ENCODE data around the gene TOR2A. TPM values are rescaled to one million over a fixed set of nuclear protein-coding genes. Genes with fewer than 3 reads are reported as not detected.

Gene TOR2A
- total RNA-seq, result 16.0 and 23.4 TPM in 2 replicates

DNA sequence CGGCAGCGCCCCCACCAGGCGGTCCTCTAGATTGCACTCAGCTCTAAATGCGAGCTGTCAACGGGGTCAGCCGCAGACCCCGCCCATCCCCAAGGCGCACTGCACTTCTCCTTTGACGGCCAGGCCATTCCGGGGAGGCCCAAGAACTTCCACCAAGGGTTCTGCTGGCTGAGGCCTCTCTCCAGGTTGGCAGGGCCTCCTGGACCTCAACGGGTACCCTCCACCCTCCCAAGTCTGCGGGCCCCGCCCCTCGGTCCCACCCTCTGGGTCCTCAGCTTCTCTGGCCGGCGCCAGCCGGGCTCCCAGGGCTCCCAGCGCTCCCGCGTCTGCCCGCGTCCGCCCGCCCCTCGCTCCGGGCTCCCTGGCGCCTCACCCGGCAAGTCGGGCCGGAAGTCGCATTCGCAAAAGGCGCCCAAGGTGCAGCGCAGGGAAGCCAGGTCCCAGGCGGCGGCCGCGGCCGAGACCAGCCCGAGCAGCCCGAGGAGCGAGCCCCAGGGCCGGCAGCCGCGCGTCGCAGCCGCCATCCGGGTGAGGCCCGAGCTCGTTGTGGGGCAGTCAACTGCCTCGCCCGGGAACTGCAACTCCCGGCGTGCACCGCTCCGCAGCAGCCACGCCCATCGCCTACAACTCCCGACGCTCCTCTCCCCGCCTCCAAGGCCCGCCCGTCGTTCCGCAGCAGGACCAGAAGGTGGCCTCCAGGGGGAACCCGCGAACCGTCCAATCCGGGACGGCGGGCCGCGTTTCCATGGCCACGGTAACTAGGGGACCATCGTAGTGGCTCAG, at the start of gene TOR2A:
Gene TOR2A, minus strand, starts transcription at position 548 of the 783 bp plus-strand sequence. Its CDS starts 24 bp downstream, at position 524.

DNA sequence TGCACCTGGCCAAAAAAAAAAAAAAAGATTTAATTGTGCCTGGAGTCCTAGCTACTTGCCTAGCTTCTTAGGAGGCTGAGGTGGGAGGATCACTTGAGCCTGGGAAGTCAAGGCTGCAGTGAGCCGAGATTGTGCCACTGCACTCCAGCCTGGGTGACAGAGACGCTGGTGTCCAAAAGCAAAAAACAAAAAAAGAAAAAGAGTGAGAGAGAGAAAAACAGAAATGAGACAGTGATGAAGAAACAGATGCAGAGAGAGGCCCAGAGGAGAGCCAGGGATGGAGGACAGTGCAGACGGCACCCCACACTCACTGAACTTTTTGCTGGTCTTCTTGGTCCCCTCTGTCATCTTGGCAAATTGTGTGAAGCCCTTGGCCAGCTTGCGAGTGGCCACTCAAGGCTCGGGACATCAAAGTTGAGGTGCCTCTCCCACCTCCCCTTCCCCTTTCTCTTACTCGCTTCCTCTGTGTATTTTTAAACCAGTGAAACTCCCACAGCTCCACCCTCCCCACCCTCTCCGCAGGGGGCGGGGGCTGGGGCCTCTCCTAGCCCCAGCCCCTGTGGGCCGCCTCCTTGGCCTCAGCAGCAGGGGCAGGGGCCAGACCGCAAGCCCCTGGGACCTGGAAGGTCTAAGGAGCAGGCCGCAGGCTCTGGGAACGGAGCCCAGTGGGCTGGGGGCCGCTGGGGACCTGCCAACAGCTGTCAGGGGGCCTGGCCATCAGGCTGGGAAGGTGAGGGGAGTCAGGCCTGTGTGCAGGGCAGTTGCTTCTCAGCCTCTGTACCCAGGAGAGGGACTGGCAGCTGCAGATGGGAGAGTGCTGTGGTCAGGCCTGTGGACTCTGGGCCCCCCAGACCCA, 43.4 kb upstream of the TOR2A start, which contains the start of gene SH2D3C:
Gene SH2D3C, minus strand, starts transcription at position 387 of the 856 bp plus-strand sequence. Its CDS starts 39 bp downstream, at position 348.

DNA sequence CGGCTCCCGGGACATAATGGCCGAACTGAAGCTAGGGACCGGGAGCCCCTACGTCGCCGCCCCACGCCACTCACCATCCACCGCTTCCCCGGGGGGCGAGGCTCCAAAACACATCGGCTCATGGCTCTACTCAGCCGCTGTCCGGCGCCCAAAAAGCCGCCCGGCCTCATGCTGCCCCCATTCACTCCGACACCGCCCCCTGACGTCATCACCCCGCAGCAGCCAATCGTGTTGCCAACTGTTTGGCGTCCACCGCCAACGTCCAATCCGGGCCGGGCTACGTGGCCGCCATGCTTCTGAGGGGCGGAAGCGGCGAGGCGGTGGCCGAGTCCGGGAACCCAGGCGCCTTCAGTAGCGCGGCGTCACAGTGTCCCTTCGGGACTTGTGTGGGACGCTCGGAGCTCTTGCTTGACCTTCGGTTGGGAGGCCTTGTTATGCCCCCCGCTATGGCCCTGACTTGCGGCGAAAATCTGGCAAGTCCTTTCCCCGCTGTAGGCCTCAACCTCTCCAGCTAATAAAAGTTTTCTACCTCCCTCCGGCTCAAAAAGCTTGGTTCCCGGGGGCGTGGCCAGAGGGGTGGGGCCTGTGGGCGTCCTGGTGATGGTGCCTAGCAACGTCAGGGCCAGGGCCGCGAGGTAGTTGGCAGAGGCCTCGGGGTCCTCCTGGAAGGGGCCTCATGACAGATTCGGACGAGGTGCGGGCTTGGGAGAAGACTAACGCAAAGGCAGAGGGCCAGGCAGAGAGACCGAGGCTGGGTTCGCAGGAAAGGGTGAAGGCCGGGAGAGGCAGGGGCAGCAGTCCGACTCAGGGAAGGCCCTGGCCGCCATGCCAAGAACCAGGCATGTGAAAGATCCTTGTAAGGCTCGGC, 19.4 kb downstream of the TOR2A start, which contains the start of the genes PTRH1 and TTC16:
Gene PTRH1, minus strand, starts transcription at position 194 of the 868 bp plus-strand sequence. Its CDS starts 24 bp downstream, at position 170.
Gene TTC16, plus strand, starts transcription at position 610 of the 868 bp plus-strand sequence. Its CDS starts 67 bp downstream, at position 677.

DNA sequence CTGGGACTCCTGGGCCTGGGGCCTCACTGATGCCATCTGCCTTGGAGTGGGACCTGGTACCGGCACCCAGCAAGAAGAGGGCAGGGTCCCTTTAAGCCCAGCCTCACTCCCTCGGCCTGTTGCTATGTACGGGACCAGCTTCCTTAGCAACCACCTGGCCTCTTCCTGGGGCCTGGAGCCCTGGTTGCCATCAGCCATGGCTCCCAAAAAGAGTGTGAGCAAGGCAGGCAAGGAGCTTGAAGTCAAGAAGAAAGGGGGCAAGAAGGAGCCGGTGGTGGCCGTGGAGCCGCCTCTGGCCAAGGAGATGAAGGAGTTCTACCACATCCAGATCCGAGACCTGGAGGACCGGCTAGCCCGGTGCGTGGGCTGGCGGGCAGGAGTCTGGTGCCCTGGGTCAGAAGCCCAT, 28.3 kb downstream of the TOR2A start, which contains the start of gene CFAP157:
Gene CFAP157, plus strand, starts transcription at position 153 of the 406 bp plus-strand sequence. Its CDS starts 44 bp downstream, at position 197.

Other genes starting within 250 kb of the TOR2A start
- 28.8 and 77.8 TPM in 2 replicates for gene STXBP1, start 123.0 kb downstream of the TOR2A start, total RNA-seq
- not detected in 2 replicates for gene CFAP157, start 28.3 kb downstream of the TOR2A start, total RNA-seq
- gene PTRH1, start 19.6 kb downstream of the TOR2A start, total RNA-seq, result 50.0 and 62.0 TPM in 2 replicates
- gene TTC16, start 19.2 kb downstream of the TOR2A start, total RNA-seq, result not detected in 2 replicates
- gene SH2D3C, start 43.4 kb upstream of the TOR2A start, total RNA-seq, result under 0.01 TPM in 1 of 2 replicates, not detected in the other
- gene CDK9, start 50.7 kb upstream of the TOR2A start, total RNA-seq, result 26.6 and 28.3 TPM in 2 replicates
- 47.0 and 71.2 TPM in 2 replicates for gene FPGS, start 67.6 kb upstream of the TOR2A start, total RNA-seq
- gene ENG, start 119.4 kb upstream of the TOR2A start, total RNA-seq, result 54.2 and 57.7 TPM in 2 replicates
- 72.5 and 135 TPM in 2 replicates for gene AK1, start 142.4 kb upstream of the TOR2A start, total RNA-seq
- gene ST6GALNAC6, start 164.3 kb upstream of the TOR2A start, total RNA-seq, result 78.7 and 81.3 TPM in 2 replicates
- gene ST6GALNAC4, start 181.7 kb upstream of the TOR2A start, total RNA-seq, result 38.3 and 43.2 TPM in 2 replicates
- gene PIP5KL1, start 195.5 kb upstream of the TOR2A start, total RNA-seq, result 0.71 and 1.2 TPM in 2 replicates
- gene DPM2, start 202.6 kb upstream of the TOR2A start, total RNA-seq, result 17.5 and 30.6 TPM in 2 replicates
- 8.9 and 90.8 TPM in 2 replicates for gene EEIG1, start 245.7 kb upstream of the TOR2A start, total RNA-seq